Measurements from ENCODE around the gene KYNU. TPM values are rescaled to one million over a fixed set of nuclear protein-coding genes. Genes with fewer than 3 reads are reported as not detected.

The KYNU gene
- total and polyA plus RNA-seq, 10 of the 15 experiments (the other 5 are each of a cell fraction or from before 2014, with no cell fraction given): 31.3 to 101 (median 38.3) TPM

DNA sequence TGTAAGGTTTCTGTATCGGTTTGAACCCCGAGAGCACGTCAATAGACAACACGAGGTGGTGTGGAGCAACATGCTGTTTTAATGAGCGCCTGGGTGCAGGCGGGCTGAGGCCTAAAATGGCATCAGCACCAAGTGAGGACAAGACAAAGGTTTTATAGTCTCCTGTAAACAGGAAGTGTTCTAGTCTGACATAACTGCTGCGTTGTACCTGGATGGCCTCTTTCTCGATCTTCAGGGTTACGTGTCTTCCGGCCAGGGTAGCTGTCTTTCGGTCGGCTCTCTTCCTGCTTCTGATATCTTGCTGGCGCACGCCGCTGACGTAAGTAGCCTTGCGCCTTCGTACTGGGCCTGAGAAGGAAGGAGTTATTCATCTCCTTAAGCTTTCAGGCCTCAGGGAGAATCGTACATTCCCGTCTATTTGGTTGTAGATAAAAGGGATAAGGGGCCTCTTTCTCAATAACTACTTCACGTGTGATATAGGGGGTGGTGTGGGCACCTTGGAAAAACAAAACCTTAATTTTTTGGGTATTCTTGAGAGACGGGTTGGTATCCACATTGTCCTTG lies 53.5 kb downstream of the KYNU start:
- POLR2A ChIA-PET: no interaction called here
- no peak for FAIRE-seq
- no peaks in the 10 kb centered on the region for H4K20me1 ChIP-seq (ENCODE audit: control insufficient read depth, insufficient read depth)

DNA sequence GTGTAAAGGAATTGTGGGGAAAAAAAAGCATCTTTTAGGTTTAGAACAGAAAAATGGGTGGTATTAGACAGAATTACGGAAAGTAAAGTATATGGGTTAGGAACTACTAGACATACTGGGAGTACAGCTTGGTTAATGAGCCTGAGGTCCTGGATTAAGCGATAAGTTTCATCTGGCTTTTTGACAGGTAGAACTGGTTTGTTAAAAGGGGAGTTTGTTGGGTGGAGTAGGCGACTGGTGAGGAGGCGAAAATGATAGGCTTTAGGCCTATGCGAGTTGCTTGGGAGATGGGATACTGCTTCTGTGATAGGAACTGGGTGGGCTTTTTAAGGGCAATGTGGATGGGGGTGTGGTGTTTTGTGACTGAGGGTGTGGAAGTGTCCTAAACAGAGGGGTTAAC lies 56.5 kb downstream of the KYNU start:
- no peak overlapping the region for H3K4me3 ChIP-seq
- ChIA-PET CTCF (no interaction called here), RAD21 (ENCODE audit: unreplicated experiment) (no interaction called here), POLR2A (no interaction called here), SMC1A (ENCODE audit: uncharacterized antibody, unreplicated experiment) (interaction anchor here (1.4 kb wide), 1 partner anchor 94 kb away, joined by 3 read pairs; no protein-coding TSS in a partner anchor)
- DNase-seq (ENCODE audit: low read depth, low spot score) (no peak), ATAC-seq (no peak), FAIRE-seq (no peak)
- no peaks in the 10 kb centered on the region for H3K9me3 ChIP-seq (replicated peaks; ENCODE audit: control insufficient read depth, insufficient read depth, low read length)
- TF ChIP-seq IKZF1 (conservative IDR thresholded peaks at IDR 0.05): no peak
- TF ChIP-seq IRF4 (IDR thresholded peaks at IDR 0.05; ENCODE audit: low read depth, low read length): no peak
- no peaks in the 10 kb centered on the region for H3K27me3 ChIP-seq (replicated peaks in 1 of 2; ENCODE audit: control insufficient read depth in 2 of 2, insufficient read depth in 2 of 2, low read length in 1 of 2)
- no peak overlapping the region for H2AFZ ChIP-seq (ENCODE audit: control insufficient read depth, low read depth, low read length)
- peaks cover 0 to 5% of the 10 kb centered on the region in 2 experiments; a peak in 2 of 4 replicates for H3K36me3 ChIP-seq (ENCODE audit: control insufficient read depth in 2 of 2, insufficient read depth in 2 of 2, low read length in 1 of 2)
- no peak overlapping the region for H3K9ac ChIP-seq (ENCODE audit: control insufficient read depth, insufficient read depth, low read length)
- H3K4me1 ChIP-seq (ENCODE audit: control insufficient read depth, insufficient read depth, low read length): no peaks in the 10 kb centered on the region
- H3K79me2 ChIP-seq (ENCODE audit: control insufficient read depth, insufficient read depth, low read length): no peaks in the 10 kb centered on the region
- no peak overlapping the region for H3K4me2 ChIP-seq (ENCODE audit: control insufficient read depth, insufficient read depth)
- in situ Hi-C loops (cut with MboI) (no loop called here), intact Hi-C loops (cut with micrococcal nuclease; ENCODE audit: unreplicated experiment) (no loop called here)
- no peak overlapping the region for H3K27ac ChIP-seq (ENCODE audit: control insufficient read depth, insufficient read depth)
- WGBS (ENCODE audit: insufficient coverage, insufficient replicate concordance, low lambda C conversion rate, missing lambda C conversion rate): 99% methylated on average over 5 of the region's 5 CpGs
- H4K20me1 ChIP-seq (ENCODE audit: control insufficient read depth, insufficient read depth): no peaks in the 10 kb centered on the region
- BruUV-seq (replicated peaks): no TSS peak

More for the DNA sequence above, 53.5 kb downstream of the KYNU start:
- Histone ChIP-seq H3K36me3 (ENCODE audit: control insufficient read depth in 2 of 2, insufficient read depth in 2 of 2, low read length in 1 of 2) (peaks cover 0 to 2% of the 10 kb centered on the region in 2 experiments; a peak in 2 of 4 replicates), H3K4me1 (ENCODE audit: control insufficient read depth, insufficient read depth, low read length) (no peaks in the 10 kb centered on the region), H3K9ac (ENCODE audit: control insufficient read depth, insufficient read depth, low read length) (no peak overlapping the region), H3K79me2 (ENCODE audit: control insufficient read depth, insufficient read depth, low read length) (no peaks in the 10 kb centered on the region), H3K27ac (ENCODE audit: control insufficient read depth, insufficient read depth) (no peak overlapping the region), H3K4me2 (ENCODE audit: control insufficient read depth, insufficient read depth) (no peak overlapping the region), H3K27me3 (replicated peaks in 1 of 2; ENCODE audit: control insufficient read depth in 2 of 2, insufficient read depth in 2 of 2, low read length in 1 of 2) (no peaks in the 10 kb centered on the region), H3K4me3 (no peak overlapping the region), H3K9me3 (replicated peaks; ENCODE audit: control insufficient read depth, insufficient read depth, low read length) (no peaks in the 10 kb centered on the region), H2AFZ (ENCODE audit: control insufficient read depth, low read depth, low read length) (no peak overlapping the region)
- over 99% methylated on average over 22 of the region's 22 CpGs for WGBS (ENCODE audit: insufficient coverage, insufficient replicate concordance, low lambda C conversion rate, missing lambda C conversion rate)
- in situ Hi-C loops (cut with MboI) (no loop called here), intact Hi-C loops (cut with micrococcal nuclease; ENCODE audit: unreplicated experiment) (no loop called here)
- BruUV-seq (replicated peaks): no TSS peak
- ATAC-seq: no peak
- no peak for DNase-seq (ENCODE audit: low read depth, low spot score)
- ChIA-PET SMC1A (ENCODE audit: uncharacterized antibody, unreplicated experiment) (no interaction called here), CTCF (no interaction called here), RAD21 (ENCODE audit: unreplicated experiment) (no interaction called here)
- TF ChIP-seq, protein P1, sequence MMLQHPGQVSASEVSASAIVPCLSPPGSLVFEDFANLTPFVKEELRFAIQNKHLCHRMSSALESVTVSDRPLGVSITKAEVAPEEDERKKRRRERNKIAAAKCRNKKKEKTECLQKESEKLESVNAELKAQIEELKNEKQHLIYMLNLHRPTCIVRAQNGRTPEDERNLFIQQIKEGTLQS (IDR thresholded peaks at IDR 0.05; ENCODE audit: borderline replicate concordance, extremely low read depth, low read depth, low read length): no peak
- no peak for TF ChIP-seq TCF3 (IDR thresholded peaks at IDR 0.05; ENCODE audit: borderline replicate concordance, insufficient read depth, low read depth, low read length)
